Measurements from ENCODE around the gene P2RY12.

- TF ChIP-seq CTCF (IDR thresholded peaks at IDR 0.05; ENCODE audit: low read depth, low read length, poor library complexity, severe bottlenecking) (peak; percentile 49), EZH2phosphoT487 (IDR thresholded peaks at IDR 0.05; ENCODE audit: borderline replicate concordance, low read length) (no peak)
Measured at GRCh38 chr3:151421938-151422337, 37.4 kb upstream of the P2RY12 start.

All from DOHH2 (cell line).